Neural progenitor cell (in vitro differentiated cells): Measurements from ENCODE around the gene C22orf42. TPM values are rescaled to one million over a fixed set of nuclear protein-coding genes. Genes with fewer than 3 reads are reported as not detected.

ENCODE experiments used
- DNase-seq: peaks from one replicate; pipeline ENCODE4 v3.0.0-alpha.2; 2016; ENCODE audit warnings: low spot score
- H2AFZ ChIP-seq: fragments of 200-600 bp; sonication (generic); replicated peaks from 2 replicates; pipeline ENCODE4 v1.6.1; 2016; ENCODE audit warnings: antibody characterized with exemption
- H3F3A ChIP-seq: fragments of 200-600 bp; sonication (generic); 2 replicates; pipeline ENCODE4 v1.6.1; 2016; ENCODE audit warnings: antibody characterized with exemption, low read depth
- H3K27ac ChIP-seq: fragments of 200-600 bp; sonication (generic); 2 replicates; pipeline ENCODE4 v1.5.1; 2016; ENCODE audit warnings: mild to moderate bottlenecking
- H3K27me3 ChIP-seq: fragments of 200-600 bp; sonication (generic); 2 replicates; pipeline ENCODE4 v1.6.1; 2016; ENCODE audit warnings: mild to moderate bottlenecking, moderate library complexity
- H3K36me3 ChIP-seq: fragments of 200-600 bp; sonication (generic); 2 replicates; pipeline ENCODE4 v1.5.1; 2016
- H3K4me1 ChIP-seq: fragments of 200-600 bp; sonication (generic); 2 replicates; pipeline ENCODE4 v1.6.1; 2016; ENCODE audit warnings: mixed run types
- H3K4me2 ChIP-seq: fragments of 200-600 bp; sonication (generic); 2 replicates; pipeline ENCODE4 v1.6.1; 2016
- H3K4me3 ChIP-seq: fragments of 200-600 bp; sonication (generic); 2 replicates; pipeline ENCODE4 v1.5.1; 2016
- H3K79me2 ChIP-seq: fragments of 200-600 bp; sonication (generic); 2 replicates; pipeline ENCODE4 v1.6.1; 2016; ENCODE audit warnings: low read depth
- H3K9ac ChIP-seq: fragments of 200-600 bp; sonication (generic); 2 replicates; pipeline ENCODE4 v1.6.1; 2016
- H3K9me3 ChIP-seq: fragments of 200-600 bp; sonication (generic); 2 replicates; pipeline ENCODE4 v1.5.1; 2016; ENCODE audit warnings: low read depth
- H4K20me1 ChIP-seq: fragments of 200-600 bp; sonication (generic); 2 replicates; pipeline ENCODE4 v1.6.1; 2016; ENCODE audit warnings: low read depth
- H3K27ac Mint-ChIP-seq: 3 replicates; pipeline ENCODE4 v1.8.0; 2021; ENCODE audit warnings: mixed read lengths
- H3K27me3 Mint-ChIP-seq: 2 replicates; pipeline ENCODE4 v1.8.0; 2022; ENCODE audit warnings: low read depth, mild to moderate bottlenecking, inconsistent platforms, moderate library complexity, mixed read lengths; ENCODE audit not compliant: insufficient read depth
- H3K36me3 Mint-ChIP-seq: 3 replicates; pipeline ENCODE4 v1.8.0; 2021; ENCODE audit warnings: mixed read lengths
- H3K4me1 Mint-ChIP-seq: 3 replicates; pipeline ENCODE4 v1.8.0; 2021; ENCODE audit warnings: mixed read lengths
- H3K4me3 Mint-ChIP-seq: 3 replicates; pipeline ENCODE4 v1.8.0; 2021; ENCODE audit warnings: mild to moderate bottlenecking, moderate library complexity, mixed read lengths
- H3K9me3 Mint-ChIP-seq: 3 replicates; pipeline ENCODE4 v1.8.0; 2020; ENCODE audit warnings: mixed read lengths
- EZH2 ChIP-seq: fragments of 200-600 bp; sonication (generic); IDR thresholded peaks from 2 replicates; pipeline ENCODE4 v1.6.1; 2017; ENCODE audit warnings: antibody characterized with exemption, mild to moderate bottlenecking, moderate library complexity
- EZH2phosphoT487 ChIP-seq: fragments of 200-600 bp; sonication (generic); IDR thresholded peaks from 2 replicates; pipeline ENCODE4 v1.6.1; 2017; ENCODE audit warnings: antibody characterized with exemption
- total RNA-seq: library from RNA; depleted of rRNA; stranded (reverse); fragments of >200 nt; gene quantifications from 2 replicates; pipeline ENCODE4 v1.2.3, GENCODE V29; 2015; ENCODE audit warnings: low replicate concordance
- TF ChIP-seq, protein P1 (sequence below): fragments of 200-600 bp; sonication (generic); IDR thresholded peaks from 2 replicates; pipeline ENCODE4 v1.5.1; 2017; ENCODE audit warnings: antibody characterized with exemption, mild to moderate bottlenecking

The C22orf42 gene
- total RNA-seq, 1 donor from 2014 or later, result not detected

- Histone ChIP-seq H3K4me2 (no peak overlapping the region), H3K27me3 (no peaks in the 10 kb centered on the region), H4K20me1 (no peaks in the 10 kb centered on the region), H3K9me3 (no peaks in the 10 kb centered on the region), H3K79me2 (no peaks in the 10 kb centered on the region), H2AFZ (no peak overlapping the region), H3K9ac (no peak overlapping the region), H3K27ac (no peak overlapping the region), H3F3A (no peaks in the 10 kb centered on the region), H3K4me3 (no peak overlapping the region), H3K36me3 (no peaks in the 10 kb centered on the region), H3K4me1 (no peaks in the 10 kb centered on the region)
- no peak for TF ChIP-seq EZH2phosphoT487
- no peak for TF ChIP-seq EZH2
- TF ChIP-seq, protein P1, sequence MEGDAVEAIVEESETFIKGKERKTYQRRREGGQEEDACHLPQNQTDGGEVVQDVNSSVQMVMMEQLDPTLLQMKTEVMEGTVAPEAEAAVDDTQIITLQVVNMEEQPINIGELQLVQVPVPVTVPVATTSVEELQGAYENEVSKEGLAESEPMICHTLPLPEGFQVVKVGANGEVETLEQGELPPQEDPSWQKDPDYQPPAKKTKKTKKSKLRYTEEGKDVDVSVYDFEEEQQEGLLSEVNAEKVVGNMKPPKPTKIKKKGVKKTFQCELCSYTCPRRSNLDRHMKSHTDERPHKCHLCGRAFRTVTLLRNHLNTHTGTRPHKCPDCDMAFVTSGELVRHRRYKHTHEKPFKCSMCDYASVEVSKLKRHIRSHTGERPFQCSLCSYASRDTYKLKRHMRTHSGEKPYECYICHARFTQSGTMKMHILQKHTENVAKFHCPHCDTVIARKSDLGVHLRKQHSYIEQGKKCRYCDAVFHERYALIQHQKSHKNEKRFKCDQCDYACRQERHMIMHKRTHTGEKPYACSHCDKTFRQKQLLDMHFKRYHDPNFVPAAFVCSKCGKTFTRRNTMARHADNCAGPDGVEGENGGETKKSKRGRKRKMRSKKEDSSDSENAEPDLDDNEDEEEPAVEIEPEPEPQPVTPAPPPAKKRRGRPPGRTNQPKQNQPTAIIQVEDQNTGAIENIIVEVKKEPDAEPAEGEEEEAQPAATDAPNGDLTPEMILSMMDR, result no peak
- Mint-ChIP-seq H3K9me3 (peaks cover 2% of the 10 kb centered on the region), H3K4me3 (no peak overlapping the region), H3K27me3 (peaks cover 5% of the 10 kb centered on the region), H3K4me1 (no peaks in the 10 kb centered on the region), H3K36me3 (no peaks in the 10 kb centered on the region), H3K27ac (no peak overlapping the region)
- DNase-seq, result no peak
Measured at GRCh38 chr22:32132783-32133182, 26.3 kb downstream of the C22orf42 start.

- H3K4me1 ChIP-seq, result no peaks in the 10 kb centered on the region
- peaks cover 5% of the 10 kb centered on the region for H3K27me3 Mint-ChIP-seq
- peaks cover 2% of the 10 kb centered on the region for H3K9me3 Mint-ChIP-seq
- H3K4me1 Mint-ChIP-seq, result no peaks in the 10 kb centered on the region
- H3K9me3 ChIP-seq, result no peaks in the 10 kb centered on the region
- no peak overlapping the region for H3K4me3 ChIP-seq
- DNase-seq, result no peak
- no peaks in the 10 kb centered on the region for H3F3A ChIP-seq
- no peaks in the 10 kb centered on the region for H3K79me2 ChIP-seq
- no peaks in the 10 kb centered on the region for H4K20me1 ChIP-seq
- H2AFZ ChIP-seq, result no peak overlapping the region
- no peak overlapping the region for H3K9ac ChIP-seq
- no peaks in the 10 kb centered on the region for H3K36me3 ChIP-seq
- no peak overlapping the region for H3K4me2 ChIP-seq
- no peaks in the 10 kb centered on the region for H3K36me3 Mint-ChIP-seq
- H3K27me3 ChIP-seq, result no peaks in the 10 kb centered on the region
- H3K27ac ChIP-seq, result no peak overlapping the region
- no peak overlapping the region for H3K4me3 Mint-ChIP-seq
- H3K27ac Mint-ChIP-seq, result no peak overlapping the region
- no peak for TF ChIP-seq EZH2phosphoT487
- TF ChIP-seq, protein P1, result no peak
- TF ChIP-seq EZH2, result no peak
Measured at GRCh38 chr22:32132126-32132525, 27.0 kb downstream of the C22orf42 start.

DNA sequence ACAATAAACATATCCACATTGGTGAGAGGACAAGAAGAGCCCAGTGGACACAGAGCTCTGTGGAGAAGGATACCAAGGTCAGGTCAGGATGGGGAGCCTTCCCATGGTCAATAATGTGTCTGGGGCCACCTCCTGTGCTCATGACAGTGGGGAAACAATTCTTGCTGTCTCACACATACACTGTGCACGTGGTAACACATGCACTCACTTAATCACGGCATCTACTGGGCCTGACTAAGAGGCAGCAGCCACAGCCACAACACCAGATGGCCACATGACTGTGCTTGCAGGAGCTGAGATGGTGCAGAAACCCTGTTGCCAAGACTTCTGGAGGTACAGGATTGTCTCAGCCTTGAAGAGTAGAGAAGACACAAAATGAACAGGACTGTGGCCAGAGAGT lies 28.6 kb downstream of the C22orf42 start:
- Histone ChIP-seq H3K27ac (no peak overlapping the region), H3K9ac (no peak overlapping the region), H3K36me3 (no peaks in the 10 kb centered on the region), H3F3A (no peaks in the 10 kb centered on the region), H2AFZ (no peak overlapping the region), H3K4me2 (no peak overlapping the region), H3K9me3 (no peaks in the 10 kb centered on the region), H3K4me1 (no peaks in the 10 kb centered on the region), H3K79me2 (no peaks in the 10 kb centered on the region), H3K27me3 (no peaks in the 10 kb centered on the region), H3K4me3 (no peak overlapping the region), H4K20me1 (no peaks in the 10 kb centered on the region)
- H3K9me3 Mint-ChIP-seq, result peaks cover 2% of the 10 kb centered on the region
- no peak overlapping the region for H3K4me3 Mint-ChIP-seq
- DNase-seq, result no peak
- no peaks in the 10 kb centered on the region for H3K36me3 Mint-ChIP-seq
- H3K27me3 Mint-ChIP-seq, result peaks cover 5% of the 10 kb centered on the region
- TF ChIP-seq EZH2phosphoT487, result no peak
- H3K4me1 Mint-ChIP-seq, result no peaks in the 10 kb centered on the region
- H3K27ac Mint-ChIP-seq, result no peak overlapping the region

DNA sequence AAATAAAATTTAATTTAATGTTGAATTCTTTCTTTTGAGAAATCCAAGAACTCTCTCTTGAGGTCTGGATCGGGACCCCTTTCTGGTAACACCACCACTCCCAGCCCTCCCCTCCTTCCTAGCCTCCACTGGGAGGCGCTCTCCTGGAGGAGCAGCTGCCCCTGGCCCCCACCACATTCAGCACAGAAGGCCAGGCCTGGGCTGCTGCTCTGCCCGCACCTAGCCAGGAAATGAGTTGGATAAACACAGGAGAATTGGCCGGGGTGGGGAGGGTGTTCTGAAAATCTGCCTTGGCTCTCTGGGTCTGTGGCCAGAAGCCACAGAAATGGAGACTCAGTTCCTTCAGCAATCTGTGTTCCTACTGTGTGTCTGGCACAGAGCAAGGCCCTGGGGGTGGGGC lies 31.2 kb downstream of the C22orf42 start:
- Histone ChIP-seq H3K4me1 (no peaks in the 10 kb centered on the region), H3K9me3 (no peaks in the 10 kb centered on the region), H4K20me1 (no peaks in the 10 kb centered on the region), H3K36me3 (no peaks in the 10 kb centered on the region), H3K9ac (no peak overlapping the region), H2AFZ (no peak overlapping the region), H3K4me2 (no peak overlapping the region), H3K4me3 (no peak overlapping the region), H3K27me3 (peaks cover 7% of the 10 kb centered on the region), H3K79me2 (no peaks in the 10 kb centered on the region), H3F3A (no peaks in the 10 kb centered on the region), H3K27ac (no peak overlapping the region)
- H3K36me3 Mint-ChIP-seq, result no peaks in the 10 kb centered on the region
- peaks cover 2% of the 10 kb centered on the region for H3K27me3 Mint-ChIP-seq
- DNase-seq, result peak; percentile 65
- peaks cover 2% of the 10 kb centered on the region for H3K9me3 Mint-ChIP-seq
- no peaks in the 10 kb centered on the region for H3K4me1 Mint-ChIP-seq
- no peak overlapping the region for H3K4me3 Mint-ChIP-seq
- TF ChIP-seq, protein P1, result peak; percentile 67
- no peak for TF ChIP-seq EZH2phosphoT487
- H3K27ac Mint-ChIP-seq, result no peak overlapping the region
